ENCODE measurements around the gene CRADD. TPM values are rescaled to one million over a fixed set of nuclear protein-coding genes. Genes with fewer than 3 reads are reported as not detected.

The CRADD gene
- total RNA-seq, 4 donors from 2014 or later = 43.7 to 76.1 (median 51.0) TPM

GRCh38 chr12:93937812-93938211, 260.6 kb downstream of the CRADD start:
- Histone ChIP-seq H3K27ac (no peak overlapping the region), H3K36me3 (no peaks in the 10 kb centered on the region), H3K27me3 (no peaks in the 10 kb centered on the region), H3K4me3 (replicated peaks in 1 of 3) (no peak overlapping the region), H3K9me3 (no peaks in the 10 kb centered on the region), H3K4me1 (no peaks in the 10 kb centered on the region)
- intact Hi-C loops (cut with DNase I) = no loop called here
- DNase-seq = no peak
- TF ChIP-seq CTCF (IDR thresholded peaks at IDR 0.05) (no peak), POLR2A (IDR thresholded peaks at IDR 0.05) (no peak)
- WGBS, 2 donors = 87 to 92% methylated on average over 7 of the region's 7 CpGs

GRCh38 chr12:93938317-93938716, 261.1 kb downstream of the CRADD start:
- TF ChIP-seq CTCF (IDR thresholded peaks at IDR 0.05) (no peak), POLR2A (IDR thresholded peaks at IDR 0.05) (no peak)
- H3K4me1 ChIP-seq = no peaks in the 10 kb centered on the region
- no peak overlapping the region for H3K27ac ChIP-seq
- no peaks in the 10 kb centered on the region for H3K36me3 ChIP-seq
- 94 to 95% methylated on average over 3 of the region's 3 CpGs for WGBS, 2 donors
- no peaks in the 10 kb centered on the region for H3K27me3 ChIP-seq
- H3K4me3 ChIP-seq (replicated peaks in 1 of 3) = no peak overlapping the region
- DNase-seq = no peak
- no peaks in the 10 kb centered on the region for H3K9me3 ChIP-seq
- intact Hi-C loops (cut with DNase I) = no loop called here

- Histone ChIP-seq H3K4me3 (replicated peaks in 1 of 3) (no peak overlapping the region), H3K27me3 (no peaks in the 10 kb centered on the region), H3K27ac (no peak overlapping the region), H3K9me3 (no peaks in the 10 kb centered on the region), H3K4me1 (no peaks in the 10 kb centered on the region), H3K36me3 (no peaks in the 10 kb centered on the region)
- no peak for DNase-seq
- TF ChIP-seq CTCF (IDR thresholded peaks at IDR 0.05) = no peak
- no peak for TF ChIP-seq POLR2A (IDR thresholded peaks at IDR 0.05)
- 96 to 98% methylated on average over 2 of the region's 2 CpGs for WGBS, 2 donors
- intact Hi-C loops (cut with DNase I) = no loop called here
Observed at GRCh38 chr12:93938931-93939330, 261.8 kb downstream of the CRADD start.

GRCh38 chr12:93939641-93940325, 262.6 kb downstream of the CRADD start:
- TF ChIP-seq POLR2A (IDR thresholded peaks at IDR 0.05) = no peak
- TF ChIP-seq CTCF (IDR thresholded peaks at IDR 0.05) = no peak
- Histone ChIP-seq H3K4me1 (peaks cover 0 to 3% of the 10 kb centered on the region in 2 donors), H3K9me3 (no peaks in the 10 kb centered on the region), H3K4me3 (replicated peaks in 1 of 3) (no peak overlapping the region), H3K27me3 (no peaks in the 10 kb centered on the region), H3K27ac (no peak overlapping the region), H3K36me3 (no peaks in the 10 kb centered on the region)
- DNase-seq = no peak
- intact Hi-C loops (cut with DNase I) = no loop called here
- 77 to 79% methylated on average over 7 of the region's 7 CpGs for WGBS, 2 donors

GRCh38 chr12:93943780-93944179, 266.6 kb downstream of the CRADD start:
- TF ChIP-seq POLR2A (IDR thresholded peaks at IDR 0.05) (no peak), CTCF (IDR thresholded peaks at IDR 0.05) (no peak)
- Histone ChIP-seq H3K27me3 (no peaks in the 10 kb centered on the region), H3K27ac (no peak overlapping the region), H3K4me3 (replicated peaks in 1 of 3) (no peak overlapping the region), H3K4me1 (peaks cover 0 to 3% of the 10 kb centered on the region in 2 donors), H3K9me3 (no peaks in the 10 kb centered on the region), H3K36me3 (no peaks in the 10 kb centered on the region)
- 69 to 71% methylated on average over 2 of the region's 2 CpGs for WGBS, 2 donors
- intact Hi-C loops (cut with DNase I) = no loop called here
- peak; percentile 5 to 10 for DNase-seq

All from thyroid gland (tissue), 4 donors.